Endometrium (tissue), 2 donors: ENCODE data around the gene RBM4.
A peak's percentile ranks its signal among the peaks of the same experiment; 100 is the strongest.
"Not testable (repeated sequence)": the region's sequence is repeated elsewhere in the genome, so short reads cannot be mapped to it uniquely, and the experiment has no call there.

Experiments
- FAIRE-seq: peaks from 2 replicates; lab custom pipeline; 2012; peaks lifted over from hg19 to GRCh38; lab: Jason Lieb, UNC
- donor health status: control.
- donor health status: control.

Gene RBM4

GRCh38 chr11:66616379-66617154, 21.9 kb upstream of the RBM4 start, which contains the start of gene RBM14:
Gene RBM14, plus strand, starts transcription at chr11:66616630. Its CDS starts 91 bp downstream, at chr11:66616721.
- peak; percentile 89 for FAIRE-seq

GRCh38 chr11:66617155-66617834, 21.2 kb upstream of the RBM4 start:
- FAIRE-seq: no peak

- no peak for FAIRE-seq
Observed at GRCh38 chr11:66619080-66619554, 19.4 kb upstream of the RBM4 start.

- FAIRE-seq: no peak
Observed at GRCh38 chr11:66624450-66624849, 14.1 kb upstream of the RBM4 start.

- no peak for FAIRE-seq
Observed at GRCh38 chr11:66625041-66625751, 13.3 kb upstream of the RBM4 start.

- FAIRE-seq: no peak
Observed at GRCh38 chr11:66625752-66626149, 12.8 kb upstream of the RBM4 start.

GRCh38 chr11:66626382-66626781, 12.1 kb upstream of the RBM4 start:
- FAIRE-seq: no peak

- FAIRE-seq: no peak
Observed at GRCh38 chr11:66626926-66627325, 11.6 kb upstream of the RBM4 start.

- no peak for FAIRE-seq
Observed at GRCh38 chr11:66628061-66628603, 10.4 kb upstream of the RBM4 start.

GRCh38 chr11:66629356-66629755, 9.1 kb upstream of the RBM4 start:
- FAIRE-seq: no peak

GRCh38 chr11:66631883-66632282, 6.6 kb upstream of the RBM4 start:
- no peak for FAIRE-seq

- FAIRE-seq: no peak
Observed at GRCh38 chr11:66632952-66633351, 5.6 kb upstream of the RBM4 start.

- no peak for FAIRE-seq
Observed at GRCh38 chr11:66636411-66636810, 2.1 kb upstream of the RBM4 start.

- no peak for FAIRE-seq
Observed at GRCh38 chr11:66637557-66638176, 836 bp upstream of the RBM4 start.

GRCh38 chr11:66639066-66639813, 737 bp downstream of the RBM4 start:
- FAIRE-seq: no peak

- FAIRE-seq: not testable (repeated sequence)
Observed at GRCh38 chr11:66639814-66640340, 1.4 kb downstream of the RBM4 start.

- no peak for FAIRE-seq
Observed at GRCh38 chr11:66641834-66642233, 3.3 kb downstream of the RBM4 start.

- FAIRE-seq: no peak
Observed at GRCh38 chr11:66643745-66644437, 5.4 kb downstream of the RBM4 start.

GRCh38 chr11:66646828-66647227, 8.3 kb downstream of the RBM4 start:
- FAIRE-seq: no peak

GRCh38 chr11:66649903-66650302, 11.4 kb downstream of the RBM4 start:
- FAIRE-seq: no peak
